Smooth muscle cell (in vitro differentiated cells): ENCODE results near the gene S1PR3. TPM values are rescaled to one million over a fixed set of nuclear protein-coding genes. Genes with fewer than 3 reads are reported as not detected.

Experiments used
- DNase-seq: peaks from one replicate; lab custom pipeline; 2025; ENCODE audit not compliant: unreplicated experiment; lab: John Stamatoyannopoulos, UW
- H2AFZ ChIP-seq: fragments of 200-600 bp; sonication (generic); 2 replicates; pipeline ENCODE4 v1.6.0; 2016; ENCODE audit warnings: antibody characterized with exemption, low read depth, mild to moderate bottlenecking
- H3F3A ChIP-seq: fragments of 200-600 bp; sonication (generic); 2 replicates; pipeline ENCODE4 v1.6.0; 2017; ENCODE audit warnings: antibody characterized with exemption, low read depth
- H3K27ac ChIP-seq: fragments of 200-600 bp; sonication (generic); 2 replicates; pipeline ENCODE4 v1.5.1; 2016; ENCODE audit warnings: low read depth, mild to moderate bottlenecking
- H3K27me3 ChIP-seq: fragments of 200-600 bp; sonication (generic); 2 replicates; pipeline ENCODE4 v1.6.1; 2016; ENCODE audit warnings: low read depth, mild to moderate bottlenecking
- H3K36me3 ChIP-seq: fragments of 200-600 bp; sonication (generic); 2 replicates; pipeline ENCODE4 v1.5.1; 2016; ENCODE audit warnings: low read depth
- H3K4me1 ChIP-seq: fragments of 200-600 bp; sonication (generic); 2 replicates; pipeline ENCODE4 v1.5.1; 2016; ENCODE audit warnings: low read depth
- H3K4me2 ChIP-seq: fragments of 200-600 bp; sonication (generic); 2 replicates; pipeline ENCODE4 v1.6.0; 2016; ENCODE audit warnings: mild to moderate bottlenecking
- H3K4me3 ChIP-seq: fragments of 200-600 bp; sonication (generic); 2 replicates; pipeline ENCODE4 v1.5.1; 2016; ENCODE audit warnings: mild to moderate bottlenecking
- H3K79me2 ChIP-seq: fragments of 200-600 bp; sonication (generic); 2 replicates; pipeline ENCODE4 v1.6.0; 2016; ENCODE audit warnings: low read depth, mild to moderate bottlenecking
- H3K9ac ChIP-seq: fragments of 200-600 bp; sonication (generic); 2 replicates; pipeline ENCODE4 v1.6.0; 2016; ENCODE audit warnings: low read depth
- H3K9me3 ChIP-seq: fragments of 200-600 bp; sonication (generic); replicated peaks from 2 replicates; pipeline ENCODE4 v1.5.1; 2016; ENCODE audit warnings: low read depth
- H4K20me1 ChIP-seq: fragments of 200-600 bp; sonication (generic); 2 replicates; pipeline ENCODE4 v1.6.0; 2016; ENCODE audit warnings: low read depth
- WGBS: methylation state at CpG from one replicate; pipeline ENCODE4 v1.1.7; 2016; ENCODE audit warnings: low lambda C conversion rate; 5-methylcytosine and 5-hydroxymethylcytosine counted together
- polyA plus RNA-seq: library from polyadenylated mRNA; unstranded; fragments of >200 nt; fragmentation: Nextera tagmentation; extraction: Ambion mirVana; gene quantifications from 2 replicates; pipeline ENCODE4 v1.2.1, GENCODE V29; 2016
- total RNA-seq: library from RNA; depleted of rRNA; stranded (reverse); fragments of >200 nt; gene quantifications from 2 replicates; pipeline ENCODE4 v1.2.3, GENCODE V29; 2014
- TF ChIP-seq, protein P1 (sequence below): fragments of 200-600 bp; sonication (generic); IDR thresholded peaks from 2 replicates; pipeline ENCODE4 v1.5.1; 2017; ENCODE audit warnings: borderline replicate concordance, mild to moderate bottlenecking, antibody characterized with exemption; ENCODE audit not compliant: insufficient read depth, poor library complexity, severe bottlenecking

Gene S1PR3
- total and polyA plus RNA-seq, 2 experiments from 2014 or later, result 184 to 246 TPM

GRCh38 chr9:88947581-88948573 is 43.4 kb upstream of the S1PR3 start:
- no peaks in the 10 kb centered on the region for H3F3A ChIP-seq
- TF ChIP-seq, protein P1, sequence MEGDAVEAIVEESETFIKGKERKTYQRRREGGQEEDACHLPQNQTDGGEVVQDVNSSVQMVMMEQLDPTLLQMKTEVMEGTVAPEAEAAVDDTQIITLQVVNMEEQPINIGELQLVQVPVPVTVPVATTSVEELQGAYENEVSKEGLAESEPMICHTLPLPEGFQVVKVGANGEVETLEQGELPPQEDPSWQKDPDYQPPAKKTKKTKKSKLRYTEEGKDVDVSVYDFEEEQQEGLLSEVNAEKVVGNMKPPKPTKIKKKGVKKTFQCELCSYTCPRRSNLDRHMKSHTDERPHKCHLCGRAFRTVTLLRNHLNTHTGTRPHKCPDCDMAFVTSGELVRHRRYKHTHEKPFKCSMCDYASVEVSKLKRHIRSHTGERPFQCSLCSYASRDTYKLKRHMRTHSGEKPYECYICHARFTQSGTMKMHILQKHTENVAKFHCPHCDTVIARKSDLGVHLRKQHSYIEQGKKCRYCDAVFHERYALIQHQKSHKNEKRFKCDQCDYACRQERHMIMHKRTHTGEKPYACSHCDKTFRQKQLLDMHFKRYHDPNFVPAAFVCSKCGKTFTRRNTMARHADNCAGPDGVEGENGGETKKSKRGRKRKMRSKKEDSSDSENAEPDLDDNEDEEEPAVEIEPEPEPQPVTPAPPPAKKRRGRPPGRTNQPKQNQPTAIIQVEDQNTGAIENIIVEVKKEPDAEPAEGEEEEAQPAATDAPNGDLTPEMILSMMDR, result no peak
- H3K9ac ChIP-seq, result no peak overlapping the region
- peaks cover 14% of the 10 kb centered on the region for H3K4me1 ChIP-seq
- H3K9me3 ChIP-seq, result no peaks in the 10 kb centered on the region
- no peak overlapping the region for H2AFZ ChIP-seq
- no peak for DNase-seq
- no peaks in the 10 kb centered on the region for H3K36me3 ChIP-seq
- no peaks in the 10 kb centered on the region for H3K79me2 ChIP-seq
- H4K20me1 ChIP-seq, result no peaks in the 10 kb centered on the region
- H3K27ac ChIP-seq, result no peak overlapping the region
- no peak overlapping the region for H3K4me3 ChIP-seq
- 49% methylated on average over 5 of the region's 5 CpGs for WGBS
- no peaks in the 10 kb centered on the region for H3K27me3 ChIP-seq
- H3K4me2 ChIP-seq, result no peak overlapping the region

GRCh38 chr9:88949425-88949824 is 41.8 kb upstream of the S1PR3 start:
- WGBS, result 61% methylated on average over 9 of the region's 9 CpGs
- H4K20me1 ChIP-seq, result no peaks in the 10 kb centered on the region
- TF ChIP-seq, protein P1, result no peak
- DNase-seq, result no peak
- H3K27me3 ChIP-seq, result no peaks in the 10 kb centered on the region
- no peaks in the 10 kb centered on the region for H3K79me2 ChIP-seq
- H3F3A ChIP-seq, result no peaks in the 10 kb centered on the region
- peaks cover 14% of the 10 kb centered on the region for H3K4me1 ChIP-seq
- no peaks in the 10 kb centered on the region for H3K36me3 ChIP-seq
- H3K9me3 ChIP-seq, result no peaks in the 10 kb centered on the region
- H3K27ac ChIP-seq, result no peak overlapping the region
- H2AFZ ChIP-seq, result no peak overlapping the region
- no peak overlapping the region for H3K4me2 ChIP-seq
- no peak overlapping the region for H3K9ac ChIP-seq
- no peak overlapping the region for H3K4me3 ChIP-seq

GRCh38 chr9:88949961-88950340 is 41.3 kb upstream of the S1PR3 start:
- no peak overlapping the region for H3K4me3 ChIP-seq
- no peak overlapping the region for H2AFZ ChIP-seq
- no peaks in the 10 kb centered on the region for H3F3A ChIP-seq
- 67% methylated on average over 1 of the region's 1 CpG for WGBS
- no peaks in the 10 kb centered on the region for H3K9me3 ChIP-seq
- no peaks in the 10 kb centered on the region for H4K20me1 ChIP-seq
- H3K4me1 ChIP-seq, result peaks cover 14% of the 10 kb centered on the region
- DNase-seq, result no peak
- TF ChIP-seq, protein P1, result no peak
- H3K4me2 ChIP-seq, result peak overlapping the region; percentile 34
- no peaks in the 10 kb centered on the region for H3K79me2 ChIP-seq
- no peak overlapping the region for H3K9ac ChIP-seq
- no peaks in the 10 kb centered on the region for H3K36me3 ChIP-seq
- H3K27ac ChIP-seq, result no peak overlapping the region
- no peaks in the 10 kb centered on the region for H3K27me3 ChIP-seq
